Thoracic aorta (tissue), 2 donors: Measurements from ENCODE around the gene ROR1. TPM values are rescaled to one million over a fixed set of nuclear protein-coding genes. Genes with fewer than 3 reads are reported as not detected.

Experiments used
- ATAC-seq: fragments of 150-250 bp; one replicate; pipeline ENCODE4 v1.8.0; 2017; ENCODE audit warnings: low read depth; ENCODE audit not compliant: insufficient number of reproducible peaks, low FRiP score
- DNase-seq: peaks from one replicate; pipeline ENCODE4 v3.0.0-alpha.2; 2020; ENCODE audit warnings: low spot score
- H3K27ac ChIP-seq, 2 donors: fragments of 200-600 bp; sonication (generic); 1 replicate in 1 of 2; 2 replicates in 1 of 2; pipeline ENCODE4 v1.5.1; 2016; ENCODE audit warnings: mild to moderate bottlenecking in 2 of 2, moderate library complexity in 2 of 2
- H3K27me3 ChIP-seq: fragments of 200-600 bp; sonication (generic); replicated peaks from 2 replicates; pipeline ENCODE4 v1.6.0; 2016; ENCODE audit warnings: mild to moderate bottlenecking; ENCODE audit not compliant: insufficient read depth
- H3K36me3 ChIP-seq: fragments of 200-600 bp; sonication (generic); one replicate; pipeline ENCODE4 v1.5.1; 2016
- H3K4me1 ChIP-seq, 2 donors: fragments of 200-600 bp; sonication (generic); 1 replicate in 1 of 2; 2 replicates in 1 of 2; pipeline versions ENCODE4 v1.5.1 to v1.6.0; 2016; ENCODE audit warnings: low read depth in 2 of 2, mild to moderate bottlenecking in 1 of 2; ENCODE audit not compliant: control insufficient read depth in 1 of 2
- H3K4me3 ChIP-seq: fragments of 200-600 bp; sonication (generic); 2 replicates; pipeline ENCODE4 v1.5.1; 2016; ENCODE audit warnings: mild to moderate bottlenecking
- H3K9me3 ChIP-seq: fragments of 200-600 bp; sonication (generic); 2 replicates; pipeline ENCODE4 v1.5.1; 2016
- CTCF ChIP-seq: fragments of 200-600 bp; sonication (generic); IDR thresholded peaks from one replicate; pipeline ENCODE4 v1.5.1; 2019; ENCODE audit warnings: antibody characterized with exemption
- total RNA-seq, 2 donors: library from RNA; depleted of rRNA; stranded (reverse); fragments of >200 nt; gene quantifications; one replicate each; pipeline versions ENCODE4 v1.1.0 to v1.2.3, GENCODE V29; 2016

Gene ROR1
- total RNA-seq, 2 donors from 2014 or later = 41.2 to 51.8 TPM

DNA sequence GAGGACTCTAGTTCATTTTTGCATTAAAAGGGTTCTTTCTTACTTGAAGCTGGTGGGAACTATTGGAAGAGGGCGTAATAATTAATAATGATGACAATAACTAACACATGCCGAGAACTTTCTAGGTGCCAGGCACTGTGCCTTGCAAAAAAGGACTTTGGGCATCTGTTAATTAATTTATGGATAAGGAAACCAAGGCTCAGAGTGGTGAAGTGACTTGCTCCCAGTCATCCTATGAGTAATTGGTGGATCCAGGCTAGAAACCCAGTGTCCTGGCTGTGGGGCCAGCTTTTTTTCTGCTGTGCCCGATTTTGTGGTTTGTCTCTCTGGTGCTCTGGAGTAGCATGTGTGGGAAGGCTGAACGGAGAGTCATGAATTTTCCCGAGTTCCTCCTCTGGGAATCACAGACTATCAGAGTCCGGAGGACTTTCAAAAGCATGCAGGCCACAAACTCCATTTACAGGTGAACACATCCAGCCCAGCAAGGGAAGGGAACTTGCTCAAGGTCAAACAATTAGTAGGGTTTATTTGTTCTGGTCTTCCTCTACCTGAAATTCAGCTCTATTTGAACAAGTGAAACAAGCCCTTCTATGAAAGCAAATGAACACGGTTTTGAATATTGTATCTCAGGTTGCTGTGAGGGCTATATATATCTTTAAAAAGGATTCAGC, 23.4 kb downstream of the ROR1 start:
- DNase-seq = no peak
- no peak for ATAC-seq

DNA sequence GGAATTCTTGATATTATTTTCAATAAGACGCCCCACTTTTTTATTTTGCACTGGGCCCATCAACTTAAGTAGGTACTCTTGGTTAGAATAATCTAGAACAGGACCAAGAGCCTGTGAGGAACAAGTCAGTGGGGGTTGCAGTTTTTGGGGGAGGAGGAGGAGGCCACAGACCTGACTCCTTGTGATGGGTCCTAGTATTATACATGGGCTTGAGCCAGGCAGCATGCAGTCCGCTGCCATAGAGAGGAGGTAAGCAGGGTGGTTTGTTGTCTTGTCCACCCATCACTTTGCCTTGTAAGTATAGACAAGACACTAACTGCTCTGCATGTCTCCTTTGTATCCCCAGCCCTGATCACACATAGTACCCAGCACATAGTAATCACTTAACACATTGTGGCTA, 24.5 kb downstream of the ROR1 start:
- H3K9me3 ChIP-seq = no peaks in the 10 kb centered on the region
- no peak for TF ChIP-seq CTCF
- no peaks in the 10 kb centered on the region for H3K36me3 ChIP-seq
- no peaks in the 10 kb centered on the region for H3K27me3 ChIP-seq
- peaks cover 6 to 62% of the 10 kb centered on the region in 2 donors for H3K4me1 ChIP-seq
- ATAC-seq = no peak
- H3K4me3 ChIP-seq = no peak overlapping the region
- DNase-seq = no peak
- H3K27ac ChIP-seq = no peak overlapping the region

More for the DNA sequence above, 23.4 kb downstream of the ROR1 start:
- Histone ChIP-seq H3K27me3 (no peaks in the 10 kb centered on the region), H3K9me3 (no peaks in the 10 kb centered on the region), H3K4me1 (peaks cover 6 to 67% of the 10 kb centered on the region in 2 donors), H3K27ac (no peak overlapping the region), H3K36me3 (no peaks in the 10 kb centered on the region), H3K4me3 (no peak overlapping the region)
- TF ChIP-seq CTCF = no peak

DNA sequence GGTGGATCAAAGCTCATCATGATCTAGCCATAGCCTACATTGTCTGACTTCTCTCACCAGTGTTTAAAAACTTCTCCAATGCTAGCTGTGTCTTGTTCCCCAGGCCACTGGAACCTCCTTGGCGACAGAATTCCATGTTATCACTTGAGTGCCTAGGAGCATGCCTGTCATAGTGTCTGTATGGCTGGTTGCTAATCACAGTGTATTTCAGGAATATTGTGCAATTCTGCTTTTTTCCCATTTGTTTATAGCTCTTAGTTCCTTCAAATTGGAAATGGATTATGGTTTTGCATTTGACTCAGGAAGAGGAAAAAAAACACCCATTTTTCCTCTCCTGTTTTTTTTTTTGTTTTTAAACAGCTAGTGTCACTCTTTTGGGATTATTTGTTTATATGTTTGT, 25.5 kb downstream of the ROR1 start:
- H3K4me1 ChIP-seq = peaks cover 12 to 66% of the 10 kb centered on the region in 2 donors
- no peak for DNase-seq
- H3K36me3 ChIP-seq = no peaks in the 10 kb centered on the region
- ATAC-seq = no peak
- H3K27me3 ChIP-seq = no peaks in the 10 kb centered on the region
- no peak for TF ChIP-seq CTCF
- no peaks in the 10 kb centered on the region for H3K9me3 ChIP-seq
- no peak overlapping the region for H3K4me3 ChIP-seq
- no peak overlapping the region for H3K27ac ChIP-seq

- ATAC-seq = no peak
- H3K4me1 ChIP-seq = peaks cover 16 to 64% of the 10 kb centered on the region in 2 donors
- DNase-seq = no peak
- H3K27ac ChIP-seq = no peak overlapping the region
- H3K9me3 ChIP-seq = no peaks in the 10 kb centered on the region
- no peak for TF ChIP-seq CTCF
- H3K27me3 ChIP-seq = no peaks in the 10 kb centered on the region
- no peaks in the 10 kb centered on the region for H3K36me3 ChIP-seq
- H3K4me3 ChIP-seq = no peak overlapping the region
These were observed 26.0 kb downstream of the ROR1 start for GRCh38 chr1:63799820-63800219.

DNA sequence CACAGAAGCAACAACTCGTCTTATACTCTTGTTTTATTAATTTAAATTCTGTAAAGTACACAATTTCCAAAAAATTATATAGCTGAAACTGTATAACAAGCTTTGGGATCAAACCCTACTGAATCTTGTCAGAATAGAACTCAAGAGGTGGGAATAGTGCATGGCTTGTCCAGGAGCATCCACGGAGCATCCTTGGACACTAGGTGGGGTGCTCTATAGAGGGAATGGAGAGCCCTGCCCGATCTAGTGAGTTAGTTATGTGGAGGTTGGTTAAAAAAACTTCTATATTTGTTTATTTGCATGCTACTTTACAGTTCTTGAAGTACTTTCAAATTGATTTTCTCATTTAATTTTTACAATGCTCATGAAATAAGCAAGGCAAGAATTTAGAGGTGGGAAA, 28.3 kb downstream of the ROR1 start:
- H3K27me3 ChIP-seq = no peaks in the 10 kb centered on the region
- ATAC-seq = no peak

More for the DNA sequence above, 28.3 kb downstream of the ROR1 start:
- H3K4me1 ChIP-seq = peaks cover 22 to 57% of the 10 kb centered on the region in 2 donors
- TF ChIP-seq CTCF = no peak
- DNase-seq = no peak
- H3K27ac ChIP-seq = no peak overlapping the region
- no peak overlapping the region for H3K4me3 ChIP-seq
- no peaks in the 10 kb centered on the region for H3K9me3 ChIP-seq
- H3K36me3 ChIP-seq = no peaks in the 10 kb centered on the region
